ENCODE results near the gene ITIH5.
"Not testable (repeated sequence)": the region's sequence is repeated elsewhere in the genome, so short reads cannot be mapped to it uniquely, and the experiment has no call there.

ITIH5 gene

GRCh38 chr10:7687228-7687907 lies 20.6 kb upstream of the ITIH5 start:
- peak; percentile 73 for DNase-seq (ENCODE audit: low spot score)

GRCh38 chr10:7686351-7687171 lies 19.8 kb upstream of the ITIH5 start:
- no peak for DNase-seq (ENCODE audit: low spot score)

GRCh38 chr10:7680078-7680477 lies 13.3 kb upstream of the ITIH5 start:
- DNase-seq (ENCODE audit: low spot score), result not testable (repeated sequence)

- no peak for DNase-seq (ENCODE audit: low spot score)
These were observed 12.5 kb upstream of the ITIH5 start for GRCh38 chr10:7679256-7679655.

DNA sequence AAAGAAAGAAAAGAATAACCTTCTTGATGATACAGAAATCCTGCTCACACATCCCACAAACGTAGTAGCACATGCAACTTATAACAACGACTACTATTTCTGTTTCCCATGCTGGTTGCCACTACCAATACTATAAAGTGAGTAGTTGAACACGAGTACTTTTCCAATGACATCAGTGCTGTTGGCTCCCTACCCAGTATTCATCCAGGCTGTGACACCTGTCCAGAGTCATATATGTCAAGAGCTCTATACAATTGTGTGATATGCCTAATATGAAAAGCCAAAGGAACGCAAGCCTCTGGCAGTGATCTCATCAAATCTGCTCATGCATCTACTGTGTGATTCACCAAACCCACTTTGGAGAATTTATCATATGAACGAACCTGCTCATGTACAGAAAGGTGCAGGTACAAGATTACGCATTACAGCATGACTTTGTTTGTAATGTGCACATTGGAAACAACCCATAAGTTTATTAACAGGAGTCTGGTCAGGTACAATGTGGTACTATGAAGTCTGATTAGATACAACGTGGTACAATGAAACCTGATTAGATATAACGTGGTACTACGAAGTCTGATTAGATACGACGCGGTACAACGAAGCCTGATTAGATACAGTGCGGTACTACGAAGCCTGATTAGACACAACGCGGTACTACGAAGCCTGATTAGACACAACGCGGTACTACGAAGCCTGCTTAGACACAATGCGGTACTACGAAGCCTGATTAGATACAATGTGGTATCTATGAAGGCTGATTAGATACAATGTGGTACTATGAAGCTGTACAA lies 5.8 kb upstream of the ITIH5 start:
- no peak for DNase-seq (ENCODE audit: low spot score)

DNA sequence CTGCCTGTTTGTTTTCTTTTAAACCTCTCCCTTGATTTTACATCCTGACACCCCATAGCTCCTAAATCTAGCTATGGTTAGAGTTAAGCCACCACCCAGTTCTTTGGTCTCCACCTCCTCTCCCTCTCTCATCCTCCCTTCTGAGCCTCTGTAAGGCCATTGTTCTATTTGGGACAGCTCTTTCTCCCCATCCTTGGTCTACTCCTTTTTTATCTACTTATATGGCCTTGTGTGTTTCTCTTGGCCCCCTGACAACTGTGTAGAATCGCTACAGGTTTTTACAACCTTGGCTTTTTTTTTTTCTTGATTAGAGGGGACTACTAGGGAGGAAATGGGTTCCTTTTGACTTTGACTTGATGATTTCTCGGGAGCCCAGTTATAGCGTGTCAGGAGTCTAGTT lies 3.4 kb upstream of the ITIH5 start:
- no peak for DNase-seq (ENCODE audit: low spot score)

DNA sequence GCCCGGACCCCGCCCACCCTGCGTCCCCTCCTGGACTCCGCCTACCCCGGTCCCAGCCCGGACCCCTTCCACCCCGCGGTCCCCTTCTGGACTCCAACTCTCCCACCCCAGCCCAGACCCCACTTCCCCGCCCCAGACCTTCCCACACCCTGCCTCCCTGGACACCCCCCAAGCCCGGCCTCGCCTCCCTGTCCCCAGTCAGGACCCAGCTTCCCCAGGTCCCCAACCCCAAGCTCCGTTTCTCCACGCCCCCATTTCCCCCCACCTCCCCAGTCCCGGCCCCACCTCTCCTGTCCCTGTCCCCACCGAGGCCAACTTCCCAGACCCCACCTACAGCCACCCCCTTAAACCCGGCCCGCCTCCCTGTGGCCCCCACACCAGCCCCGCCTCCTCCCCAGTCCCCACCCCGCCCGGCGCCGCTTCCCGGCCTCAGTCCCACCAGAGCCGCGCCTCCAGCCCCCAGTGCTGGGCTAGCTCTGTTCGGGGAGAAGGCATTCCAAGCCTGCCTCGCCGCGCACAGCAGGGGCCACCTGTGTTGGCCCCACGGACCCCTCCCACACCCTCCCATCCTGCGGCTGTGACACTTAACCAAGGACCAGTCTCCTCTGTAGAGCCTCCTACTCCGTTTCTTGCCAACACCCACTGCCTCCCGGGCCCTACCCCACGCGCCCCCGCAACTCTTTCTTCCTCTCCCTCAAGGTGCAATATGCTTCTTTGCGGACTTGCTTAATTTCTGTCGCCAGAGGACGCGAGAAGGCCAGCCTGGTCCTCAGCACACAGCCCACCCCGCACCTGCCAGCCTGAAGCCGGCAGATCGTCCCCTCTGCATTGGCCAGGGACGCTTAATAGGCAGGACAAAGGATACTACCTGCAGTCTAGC lies 736 bp upstream of the ITIH5 start:
- no peak for DNase-seq (ENCODE audit: low spot score)

- DNase-seq (ENCODE audit: low spot score), result no peak
These were observed 999 bp downstream of the ITIH5 start for GRCh38 chr10:7665767-7666166.

GRCh38 chr10:7664707-7665106 lies 2.1 kb downstream of the ITIH5 start:
- DNase-seq (ENCODE audit: low spot score), result no peak

DNA sequence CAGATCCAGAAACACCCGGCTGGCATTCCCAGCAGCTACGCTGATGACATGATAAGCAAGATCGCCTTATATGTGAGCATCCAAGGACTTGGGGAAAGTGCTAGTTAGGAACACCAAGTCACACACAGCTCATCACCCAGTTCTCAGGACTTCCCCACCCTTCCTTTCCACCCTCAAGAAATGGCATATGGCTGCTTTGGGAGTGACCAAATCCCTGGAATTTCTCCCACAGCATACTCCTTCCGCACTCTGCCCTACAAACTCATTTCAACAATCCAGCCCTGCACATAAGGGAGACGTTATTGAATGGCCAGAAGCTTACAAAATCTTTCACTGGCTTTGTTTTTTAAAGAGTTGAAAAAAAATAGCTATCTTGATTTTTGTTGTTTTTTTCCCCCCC lies 4.2 kb downstream of the ITIH5 start:
- no peak for DNase-seq (ENCODE audit: low spot score)

- DNase-seq (ENCODE audit: low spot score), result no peak
These were observed 7.2 kb downstream of the ITIH5 start for GRCh38 chr10:7659560-7659959.

GRCh38 chr10:7657552-7657951 lies 9.2 kb downstream of the ITIH5 start:
- DNase-seq (ENCODE audit: low spot score), result no peak

DNA sequence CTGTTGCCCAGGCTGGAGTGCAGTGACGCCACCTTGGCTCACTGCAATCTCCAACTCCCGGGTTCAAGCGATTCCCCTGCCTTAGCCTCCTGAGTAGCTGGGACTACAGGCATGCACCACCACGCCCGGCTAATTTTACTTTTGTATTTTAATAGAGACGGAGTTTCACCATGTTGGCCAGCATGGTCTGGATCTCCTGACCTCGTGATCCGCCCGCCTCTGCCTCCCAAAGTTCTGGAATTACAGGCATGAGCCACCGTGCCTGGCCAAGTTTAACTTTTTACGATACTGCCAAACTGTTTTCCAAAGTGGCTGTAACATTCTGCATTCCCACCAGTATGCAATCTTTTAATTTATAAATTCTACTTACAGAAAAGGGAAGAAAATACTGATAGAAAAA lies 9.7 kb downstream of the ITIH5 start:
- not testable (repeated sequence) for DNase-seq (ENCODE audit: low spot score)

GRCh38 chr10:7651853-7652470 lies 14.8 kb downstream of the ITIH5 start:
- no peak for DNase-seq (ENCODE audit: low spot score)

DNA sequence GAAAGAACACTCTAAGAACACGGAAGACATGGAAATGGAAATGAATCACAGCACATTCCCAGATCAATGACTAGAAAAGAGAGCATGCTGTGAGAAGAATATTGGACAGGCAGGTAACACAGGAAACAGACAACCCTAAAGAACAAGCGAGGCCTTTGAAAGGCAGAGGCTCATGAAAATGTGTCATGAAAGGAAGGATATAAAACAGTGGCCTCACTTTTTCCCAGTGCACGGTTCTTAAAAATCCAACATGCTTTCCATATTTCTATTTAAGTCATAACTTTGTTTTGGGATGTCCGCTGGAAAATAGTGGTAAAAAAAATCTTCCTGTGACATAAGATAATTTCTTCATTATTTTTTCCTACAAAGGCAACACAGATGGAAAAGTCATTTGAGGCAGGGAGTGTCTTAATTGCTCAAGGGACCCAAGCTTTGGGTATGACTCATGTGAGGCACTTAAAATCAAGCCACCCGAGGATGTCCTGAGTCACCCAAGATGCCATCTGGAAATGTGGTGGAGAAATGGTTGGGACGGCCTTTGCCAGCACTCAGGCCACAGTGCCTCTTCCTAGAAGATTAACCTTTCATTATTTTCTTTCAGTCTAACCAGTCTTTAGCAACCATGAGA lies 17.0 kb downstream of the ITIH5 start:
- DNase-seq (ENCODE audit: low spot score), result no peak

GRCh38 chr10:7647062-7647664 lies 19.6 kb downstream of the ITIH5 start:
- no peak for DNase-seq (ENCODE audit: low spot score)

- DNase-seq (ENCODE audit: low spot score), result no peak
These were observed 24.2 kb downstream of the ITIH5 start for GRCh38 chr10:7642491-7643011.

- DNase-seq (ENCODE audit: low spot score), result no peak
These were observed 31.2 kb downstream of the ITIH5 start for GRCh38 chr10:7635408-7636125.

GRCh38 chr10:7634142-7634894 lies 32.4 kb downstream of the ITIH5 start:
- no peak for DNase-seq (ENCODE audit: low spot score)

All from CD4-positive, alpha-beta T cell treated with Interleukin-2 at 100 ng/mL for 4 hours (primary cell).